Prostate gland (tissue), 2 donors: ENCODE results near the gene CYP2A7. TPM values are rescaled to one million over a fixed set of nuclear protein-coding genes. Genes with fewer than 3 reads are reported as not detected.
"Not testable (repeated sequence)": the region's sequence is repeated elsewhere in the genome, so short reads cannot be mapped to it uniquely, and the experiment has no call there.

Source experiments
- DNase-seq: peaks from one replicate; pipeline ENCODE4 v3.0.0-alpha.2; 2019; ENCODE audit warnings: low spot score
- H3K27ac ChIP-seq, 2 donors: fragments of 200-600 bp; sonication (generic); 2 replicates each; pipeline ENCODE4 v1.5.1; 2017 to 2019
- H3K27me3 ChIP-seq: fragments of 200-600 bp; sonication (generic); replicated peaks from 2 replicates; pipeline ENCODE4 v1.5.1; 2019; ENCODE audit not compliant: insufficient read depth
- H3K36me3 ChIP-seq, 2 donors: fragments of 200-600 bp; sonication (generic); 1 replicate in 1 of 2; 2 replicates in 1 of 2; pipeline versions ENCODE4 v1.5.1 to v1.8.1; 2017 to 2019
- H3K4me1 ChIP-seq: fragments of 200-600 bp; sonication (generic); replicated peaks from 2 replicates; pipeline ENCODE4 v1.5.1; 2019
- H3K4me3 ChIP-seq, 2 donors: fragments of 200-600 bp; sonication (generic); 2 replicates each; pipeline ENCODE4 v1.5.1; 2017 to 2019
- H3K9me3 ChIP-seq: fragments of 200-600 bp; sonication (generic); 2 replicates; pipeline ENCODE4 v1.5.1; 2017
- POLR2A ChIP-seq: fragments of 450-650 bp; IDR thresholded peaks from one replicate; pipeline ENCODE4 v1.6.1; 2016; ENCODE audit warnings: antibody characterized with exemption, mild to moderate bottlenecking
- POLR2AphosphoS5 ChIP-seq: sonication (generic); formaldehyde crosslinking; IDR thresholded peaks from one replicate; pipeline ENCODE4 v1.6.1; 2017; ENCODE audit warnings: antibody characterized with exemption
- WGBS: methylation state at CpG from one replicate; pipeline ENCODE4 v1.1.5; 2018; 5-methylcytosine and 5-hydroxymethylcytosine counted together
- intact Hi-C: fragments of 100-400 bp; cut with DNase I; formaldehyde crosslinking; loops from one replicate; pipeline ENCODE4 v1.14.2; 2022
- total RNA-seq, 2 donors: library from RNA; depleted of rRNA; stranded (reverse); fragments of >200 nt; gene quantifications; one replicate each; pipeline ENCODE4 v1.1.0, GENCODE V29; 2016
- TF ChIP-seq, protein P1 (sequence below), 4 experiments: fragments of 200-600 bp in 2 of 4; fragments of 450-650 bp in 2 of 4; sonication (generic) in 2 of 4; IDR thresholded peaks; 1 replicate in 3 of 4; 2 replicates in 1 of 4; pipeline ENCODE4 v1.5.1; 2016 to 2019; ENCODE audit warnings: antibody characterized with exemption in 4 of 4, mild to moderate bottlenecking in 2 of 4, moderate library complexity in 2 of 4

Gene CYP2A7
- total RNA-seq, 2 donors from 2014 or later, result not detected

DNA sequence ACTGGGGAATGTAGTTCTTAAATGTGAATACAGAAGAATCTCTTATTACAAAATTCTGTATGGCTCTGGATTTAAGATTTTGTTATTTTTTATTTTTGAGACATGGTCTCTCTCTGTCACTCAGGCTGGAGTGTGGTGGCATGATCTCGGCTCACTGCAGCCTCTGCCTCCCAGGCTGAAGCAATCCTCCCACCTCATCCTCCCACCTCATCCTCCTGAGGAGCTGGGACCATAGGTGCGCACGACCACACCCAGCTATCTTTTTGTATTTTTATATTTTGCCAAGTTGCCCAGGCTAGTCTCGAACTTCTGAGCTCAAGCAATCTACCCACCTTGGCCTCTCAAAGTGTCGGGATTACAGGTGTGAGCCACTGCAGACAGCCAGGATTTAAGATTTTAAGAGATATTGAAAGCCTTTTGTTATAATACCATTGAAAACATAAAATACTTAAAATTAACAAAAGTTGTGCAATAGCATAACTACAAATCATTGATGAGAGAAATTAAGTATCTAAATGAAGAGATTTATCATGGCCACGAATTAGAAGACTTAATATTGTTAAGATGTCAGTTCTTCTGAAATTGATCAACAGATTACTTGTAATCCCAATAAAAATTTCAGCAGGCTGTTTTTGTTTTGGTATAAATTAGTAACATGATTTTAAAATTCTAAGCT, 45.1 kb downstream of the CYP2A7 start:
- H3K27ac ChIP-seq, result no peak overlapping the region
- no peaks in the 10 kb centered on the region for H3K27me3 ChIP-seq
- no peak for DNase-seq
- TF ChIP-seq, protein P1, sequence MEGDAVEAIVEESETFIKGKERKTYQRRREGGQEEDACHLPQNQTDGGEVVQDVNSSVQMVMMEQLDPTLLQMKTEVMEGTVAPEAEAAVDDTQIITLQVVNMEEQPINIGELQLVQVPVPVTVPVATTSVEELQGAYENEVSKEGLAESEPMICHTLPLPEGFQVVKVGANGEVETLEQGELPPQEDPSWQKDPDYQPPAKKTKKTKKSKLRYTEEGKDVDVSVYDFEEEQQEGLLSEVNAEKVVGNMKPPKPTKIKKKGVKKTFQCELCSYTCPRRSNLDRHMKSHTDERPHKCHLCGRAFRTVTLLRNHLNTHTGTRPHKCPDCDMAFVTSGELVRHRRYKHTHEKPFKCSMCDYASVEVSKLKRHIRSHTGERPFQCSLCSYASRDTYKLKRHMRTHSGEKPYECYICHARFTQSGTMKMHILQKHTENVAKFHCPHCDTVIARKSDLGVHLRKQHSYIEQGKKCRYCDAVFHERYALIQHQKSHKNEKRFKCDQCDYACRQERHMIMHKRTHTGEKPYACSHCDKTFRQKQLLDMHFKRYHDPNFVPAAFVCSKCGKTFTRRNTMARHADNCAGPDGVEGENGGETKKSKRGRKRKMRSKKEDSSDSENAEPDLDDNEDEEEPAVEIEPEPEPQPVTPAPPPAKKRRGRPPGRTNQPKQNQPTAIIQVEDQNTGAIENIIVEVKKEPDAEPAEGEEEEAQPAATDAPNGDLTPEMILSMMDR (IDR thresholded peaks at IDR 0.05), result no peak
- TF ChIP-seq POLR2A (no peak), POLR2AphosphoS5 (no peak)
- 84% methylated on average over 6 of the region's 6 CpGs for WGBS
- no peak overlapping the region for H3K4me3 ChIP-seq
- intact Hi-C loops, result no loop called here
- H3K4me1 ChIP-seq, result no peaks in the 10 kb centered on the region
- no peaks in the 10 kb centered on the region for H3K9me3 ChIP-seq
- H3K36me3 ChIP-seq, result no peaks in the 10 kb centered on the region

DNA sequence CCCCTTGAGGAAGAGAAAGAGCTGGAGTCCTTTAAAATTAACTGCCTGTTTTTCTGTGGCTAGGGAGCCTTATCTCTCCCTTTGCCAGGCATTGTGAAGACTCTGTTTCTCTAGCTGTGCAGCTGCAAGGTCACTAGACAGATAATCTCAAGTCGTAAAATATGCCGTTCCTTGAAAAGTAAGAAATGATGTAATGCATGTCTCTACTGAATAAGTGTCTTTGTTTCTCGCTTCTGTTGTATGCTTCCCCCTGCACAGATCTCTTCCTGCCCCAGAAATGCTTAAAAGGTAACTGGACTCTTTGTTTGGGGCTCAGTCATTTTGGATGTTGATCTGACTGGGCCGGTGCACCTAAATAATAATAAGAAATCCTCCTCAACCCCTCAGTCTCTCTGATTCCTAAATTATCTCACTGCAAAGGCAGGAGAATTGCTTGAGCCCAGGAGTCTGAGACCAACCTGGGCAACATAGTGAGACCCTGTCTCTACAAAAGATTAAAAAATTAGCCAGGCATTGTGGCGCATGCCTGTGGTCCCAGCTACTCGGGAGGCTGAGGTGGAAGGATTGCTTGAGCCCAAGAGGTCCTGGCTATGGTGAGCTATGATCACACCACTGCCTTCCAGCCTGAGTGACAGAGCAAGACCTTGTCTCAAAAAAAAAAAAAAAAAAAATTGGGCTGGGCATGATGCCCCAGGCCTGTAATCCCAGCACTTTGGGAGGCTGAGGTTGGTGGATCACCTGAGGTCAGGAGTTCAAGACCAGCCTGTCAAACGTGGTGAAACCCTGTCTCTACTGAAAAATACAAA, 48.1 kb downstream of the CYP2A7 start:
- H3K4me3 ChIP-seq, H3K36me3 ChIP-seq, H3K9me3 ChIP-seq, intact Hi-C loops, H3K27ac ChIP-seq, H3K27me3 ChIP-seq, DNase-seq, H3K4me1 ChIP-seq: not testable (repeated sequence)
- 35% methylated on average over 7 of the region's 7 CpGs for WGBS

- intact Hi-C loops, DNase-seq, H3K27me3 ChIP-seq, H3K9me3 ChIP-seq, H3K4me3 ChIP-seq, H3K4me1 ChIP-seq, H3K36me3 ChIP-seq: not testable (repeated sequence)
- WGBS, result 84% methylated on average over 4 of the region's 4 CpGs
- H3K27ac ChIP-seq, result peak overlapping the region; percentile 42 to 76
These were observed 49.6 kb downstream of the CYP2A7 start for GRCh38 chr19:40832431-40832790.

GRCh38 chr19:40831502-40832430, 50.3 kb downstream of the CYP2A7 start:
- H3K27me3 ChIP-seq, result no peaks in the 10 kb centered on the region
- H3K36me3 ChIP-seq, result no peaks in the 10 kb centered on the region
- no peaks in the 10 kb centered on the region for H3K9me3 ChIP-seq
- no peaks in the 10 kb centered on the region for H3K4me1 ChIP-seq
- WGBS, result 47% methylated on average over 7 of the region's 7 CpGs
- no peak overlapping the region for H3K4me3 ChIP-seq
- peak overlapping the region; percentile 42 to 76 for H3K27ac ChIP-seq
- TF ChIP-seq POLR2AphosphoS5 (peak; percentile 98), POLR2A (no peak)
- intact Hi-C loops, result no loop called here
- DNase-seq, result peak; percentile 90

- H3K4me1 ChIP-seq, H3K4me3 ChIP-seq, DNase-seq, H3K9me3 ChIP-seq, H3K36me3 ChIP-seq, H3K27ac ChIP-seq, intact Hi-C loops, H3K27me3 ChIP-seq: not testable (repeated sequence)
- 97% methylated on average over 16 of the region's 16 CpGs for WGBS
These were observed 51.3 kb downstream of the CYP2A7 start for GRCh38 chr19:40830741-40831140.

- Histone ChIP-seq H3K4me3 (no peak overlapping the region), H3K27me3 (no peaks in the 10 kb centered on the region), H3K27ac (no peak overlapping the region), H3K4me1 (no peaks in the 10 kb centered on the region), H3K36me3 (no peaks in the 10 kb centered on the region), H3K9me3 (no peaks in the 10 kb centered on the region)
- intact Hi-C loops, result no loop called here
- no peak for DNase-seq
- TF ChIP-seq POLR2AphosphoS5 (no peak), POLR2A (no peak)
- TF ChIP-seq, protein P1 (IDR thresholded peaks at IDR 0.05), result no peak
These were observed 52.8 kb downstream of the CYP2A7 start for GRCh38 chr19:40829205-40829604.
